ELF-1 (cell line): Measurements from ENCODE around the gene MVB12A.

ENCODE experiments used
- DNase-seq: peaks from one replicate; pipeline ENCODE4 v3.0.0-alpha.2; 2016; ENCODE audit warnings: low read depth, low spot score

Gene MVB12A

DNA sequence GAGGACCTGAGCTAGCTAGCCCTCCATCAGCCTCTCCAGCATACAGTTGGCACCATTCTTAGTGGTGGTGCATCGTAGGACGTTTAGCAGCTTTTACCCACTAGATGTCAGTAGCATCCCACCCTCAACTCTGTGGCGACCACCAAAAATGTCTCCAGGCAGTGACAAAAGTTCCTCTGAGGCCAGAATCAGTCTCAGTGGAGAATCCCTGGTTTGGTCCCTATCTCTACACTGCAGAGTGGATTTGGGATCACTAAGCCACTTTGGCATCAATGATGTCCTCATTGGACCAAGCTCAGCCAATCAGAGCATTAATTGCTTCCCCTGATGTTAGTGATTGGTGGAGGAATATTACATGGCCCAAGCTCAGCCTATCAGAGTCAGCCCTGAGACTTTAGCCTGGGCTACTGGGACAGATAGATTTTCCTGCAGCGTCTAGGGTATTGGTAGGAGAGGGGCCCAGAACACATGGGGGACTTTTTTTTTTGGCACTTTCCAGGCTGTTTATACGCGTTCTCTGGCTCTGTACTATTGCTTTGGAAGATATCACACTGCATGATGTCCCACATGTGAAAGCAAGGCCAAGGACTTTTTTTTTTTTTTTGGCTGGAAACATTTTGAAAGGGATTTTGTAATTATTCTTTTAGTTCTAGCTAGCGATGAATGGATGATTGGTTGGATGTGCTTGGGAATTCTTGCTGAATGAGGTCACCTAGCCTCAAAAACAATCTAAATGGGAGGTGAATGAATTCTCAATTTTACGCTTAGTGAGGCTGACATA lies 21.6 kb downstream of the MVB12A start:
- DNase-seq, result peak; percentile 66

- DNase-seq, result no peak
Measured at GRCh38 chr19:17445526-17446165, 25.8 kb downstream of the MVB12A start.

- no peak for DNase-seq
Measured at GRCh38 chr19:17447704-17448130, 27.9 kb downstream of the MVB12A start.

DNA sequence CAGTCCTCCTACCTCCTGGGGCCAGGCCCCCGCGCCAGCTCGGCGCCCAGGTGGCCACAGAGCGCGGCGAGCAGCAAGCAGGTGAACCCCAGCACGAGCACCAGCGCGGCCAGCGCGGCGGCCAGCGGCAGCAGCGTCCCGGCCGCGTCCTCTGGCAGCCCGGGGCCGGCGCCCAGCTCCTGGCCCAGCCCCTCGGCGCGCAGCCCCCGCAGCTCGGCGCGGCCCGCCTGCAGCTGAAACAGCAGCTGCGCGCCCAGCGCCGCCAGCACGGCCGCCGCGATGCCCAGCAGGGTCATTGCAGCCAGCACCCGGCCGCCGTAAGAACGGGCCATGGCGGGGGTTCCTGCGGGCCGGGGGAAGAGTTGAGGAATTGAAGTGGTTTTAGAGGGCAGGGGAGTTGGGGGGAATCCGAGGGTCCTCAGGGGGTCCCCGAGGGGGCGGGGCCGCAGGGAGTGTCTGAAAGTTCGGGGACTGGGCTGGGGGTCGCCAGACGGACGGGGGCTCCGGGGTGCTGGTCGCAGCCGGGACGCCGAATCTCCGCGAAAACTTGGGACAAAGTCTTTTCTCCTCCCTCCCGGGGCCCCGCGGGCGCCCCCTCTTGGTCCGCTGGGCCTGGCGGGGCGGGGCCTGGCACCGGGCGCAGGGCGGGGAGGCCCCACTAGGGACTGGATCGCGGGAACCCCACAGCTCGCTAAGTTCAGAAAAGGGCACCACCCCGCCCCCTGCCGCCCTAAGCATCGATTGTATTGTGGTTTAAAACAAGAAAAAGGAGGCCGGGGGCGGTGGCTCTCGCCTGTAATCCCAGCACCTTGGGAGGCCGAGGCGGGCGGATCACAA lies 28.5 kb downstream of the MVB12A start, which contains the start of gene TMEM221:
Gene TMEM221 (minus strand): TSS at position 538 of the 837 bp plus-strand sequence. CDS start 206 bp downstream, at position 332.
- DNase-seq, result peak; percentile 38

DNA sequence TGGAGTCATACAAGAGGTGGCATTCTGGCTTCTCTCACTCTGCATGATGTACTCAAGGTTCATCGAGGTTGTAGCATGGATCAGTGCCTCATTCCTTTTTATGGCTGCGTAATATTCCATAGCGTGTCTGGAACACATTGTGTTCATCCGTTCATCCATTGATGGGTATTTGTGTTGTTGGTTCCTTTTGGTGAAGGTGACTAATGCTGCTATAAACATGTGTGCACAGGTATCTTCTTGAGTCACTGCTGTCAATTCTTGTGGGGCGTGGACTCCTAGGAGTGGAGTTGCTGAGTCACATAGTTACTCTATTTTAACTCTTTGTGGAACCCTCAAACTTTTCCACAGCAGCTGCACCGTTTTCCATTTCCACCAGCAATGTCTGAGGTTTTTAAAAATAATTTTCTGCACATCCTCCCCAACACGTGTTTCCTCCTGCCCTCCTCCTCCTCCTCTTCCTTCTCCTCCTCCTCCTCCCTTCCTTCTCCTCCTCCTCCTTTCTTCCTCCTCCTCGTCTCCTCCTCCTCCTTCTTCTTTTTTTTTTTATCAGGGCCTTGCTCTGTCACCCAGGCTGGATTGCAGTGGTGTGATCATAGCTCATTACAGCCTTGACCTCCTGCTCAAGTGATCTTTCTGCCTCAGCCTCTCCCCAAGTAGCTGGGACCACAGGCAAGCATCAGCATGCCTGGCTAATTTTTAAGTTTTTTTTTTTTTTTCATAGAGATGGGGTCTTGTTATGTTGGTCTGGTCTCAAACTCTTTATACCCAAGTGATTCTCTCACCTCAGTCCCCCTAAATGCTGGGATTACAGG lies 30.6 kb downstream of the MVB12A start:
- DNase-seq, result no peak

- DNase-seq, result no peak
Measured at GRCh38 chr19:17451820-17452219, 32.0 kb downstream of the MVB12A start.

DNA sequence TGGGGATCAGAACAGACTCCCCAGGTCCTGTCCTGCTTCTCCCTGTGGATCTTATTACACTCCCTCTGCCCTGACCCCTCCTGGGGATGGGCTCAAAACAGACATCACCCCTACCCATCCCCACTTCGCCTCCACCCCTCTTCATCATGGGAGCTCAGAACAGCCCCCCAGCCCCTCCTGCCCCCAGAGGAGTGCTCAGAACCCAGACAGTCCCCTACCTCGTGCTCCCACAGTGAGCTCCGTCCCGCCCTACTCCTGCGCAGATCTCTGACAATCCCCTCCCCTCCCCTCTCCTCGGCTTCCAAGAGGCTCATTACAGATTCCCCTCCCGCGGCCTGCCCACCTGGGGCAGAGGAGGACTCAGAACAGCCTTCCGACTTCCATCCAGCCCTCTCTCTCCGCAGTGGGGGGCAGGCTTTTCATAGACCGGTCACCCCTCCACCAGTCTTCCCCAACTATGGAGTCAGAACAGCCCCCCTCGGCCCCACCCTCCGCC lies 34.8 kb downstream of the MVB12A start:
- no peak for DNase-seq

GRCh38 chr19:17455308-17456123 lies 35.7 kb downstream of the MVB12A start:
- DNase-seq, result no peak

DNA sequence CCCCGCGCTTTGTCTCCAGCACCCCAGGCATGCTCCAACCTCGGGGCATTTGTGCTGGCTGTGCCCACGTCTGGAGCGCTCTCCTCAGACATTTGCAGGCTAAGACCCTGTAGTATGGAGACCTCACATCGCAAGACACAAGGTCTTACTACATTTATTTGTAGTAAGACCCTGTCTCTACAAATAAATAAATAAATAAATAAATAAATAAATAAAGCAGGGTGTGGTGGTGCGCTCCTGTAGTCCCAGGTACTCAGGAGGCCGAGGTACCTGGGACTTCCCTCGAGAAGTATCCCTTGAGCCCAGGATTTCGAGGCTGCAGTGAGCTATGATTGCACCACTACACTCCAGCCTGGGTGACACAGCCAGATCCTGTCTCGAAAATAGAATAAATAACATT lies 36.3 kb downstream of the MVB12A start:
- no peak for DNase-seq

- no peak for DNase-seq
Measured at GRCh38 chr19:17457616-17458015, 37.8 kb downstream of the MVB12A start.

- no peak for DNase-seq
Measured at GRCh38 chr19:17458970-17459369, 39.1 kb downstream of the MVB12A start.

- DNase-seq, result no peak
Measured at GRCh38 chr19:17460372-17461230, 40.8 kb downstream of the MVB12A start, which contains the start of gene NXNL1. Gene NXNL1 (minus strand): TSS chr19:17460926. CDS start chr19:17460869, 57 bp downstream.

- DNase-seq, result no peak
Measured at GRCh38 chr19:17466487-17466850, 46.6 kb downstream of the MVB12A start.

DNA sequence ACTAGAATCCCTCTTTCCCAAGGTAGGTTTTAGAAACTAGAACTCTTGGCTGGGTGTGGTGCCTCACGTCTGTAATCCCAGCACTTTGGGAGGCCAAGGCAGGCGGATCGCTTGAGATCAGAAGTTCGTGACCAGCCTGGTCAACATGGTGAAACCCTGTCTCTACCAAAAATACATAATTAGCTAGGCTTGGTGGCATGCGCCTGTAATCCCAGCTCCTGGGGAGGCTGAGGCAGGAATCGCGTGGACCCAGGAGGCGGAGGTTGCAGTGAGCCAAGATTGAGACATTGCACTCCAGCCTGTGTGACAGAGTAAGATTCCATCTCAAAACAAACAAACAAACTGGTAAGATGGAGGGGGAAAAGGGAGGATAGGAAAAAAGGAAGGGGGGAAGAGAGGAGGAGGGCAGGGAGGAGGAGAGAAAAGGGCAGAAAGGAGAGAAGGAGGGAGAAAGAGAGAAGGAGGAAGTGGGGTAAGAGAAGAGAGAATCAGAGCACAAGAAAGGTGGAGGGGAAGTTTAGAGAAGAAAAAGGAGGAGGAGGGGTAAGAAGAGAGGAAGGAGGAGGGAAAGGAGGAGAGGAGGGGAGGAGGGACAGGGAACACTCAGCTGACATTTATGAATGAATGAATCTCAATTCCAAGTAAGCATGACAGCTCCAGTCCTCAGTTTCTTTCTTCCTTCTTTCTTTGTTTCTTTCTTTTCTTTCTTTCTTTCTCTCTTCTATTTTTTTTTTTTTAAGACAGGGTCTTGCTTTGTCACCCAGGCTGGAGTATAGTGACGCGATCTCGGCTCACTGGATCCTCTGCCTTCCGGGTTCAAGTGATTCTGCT lies 47.8 kb downstream of the MVB12A start:
- DNase-seq, result no peak

DNA sequence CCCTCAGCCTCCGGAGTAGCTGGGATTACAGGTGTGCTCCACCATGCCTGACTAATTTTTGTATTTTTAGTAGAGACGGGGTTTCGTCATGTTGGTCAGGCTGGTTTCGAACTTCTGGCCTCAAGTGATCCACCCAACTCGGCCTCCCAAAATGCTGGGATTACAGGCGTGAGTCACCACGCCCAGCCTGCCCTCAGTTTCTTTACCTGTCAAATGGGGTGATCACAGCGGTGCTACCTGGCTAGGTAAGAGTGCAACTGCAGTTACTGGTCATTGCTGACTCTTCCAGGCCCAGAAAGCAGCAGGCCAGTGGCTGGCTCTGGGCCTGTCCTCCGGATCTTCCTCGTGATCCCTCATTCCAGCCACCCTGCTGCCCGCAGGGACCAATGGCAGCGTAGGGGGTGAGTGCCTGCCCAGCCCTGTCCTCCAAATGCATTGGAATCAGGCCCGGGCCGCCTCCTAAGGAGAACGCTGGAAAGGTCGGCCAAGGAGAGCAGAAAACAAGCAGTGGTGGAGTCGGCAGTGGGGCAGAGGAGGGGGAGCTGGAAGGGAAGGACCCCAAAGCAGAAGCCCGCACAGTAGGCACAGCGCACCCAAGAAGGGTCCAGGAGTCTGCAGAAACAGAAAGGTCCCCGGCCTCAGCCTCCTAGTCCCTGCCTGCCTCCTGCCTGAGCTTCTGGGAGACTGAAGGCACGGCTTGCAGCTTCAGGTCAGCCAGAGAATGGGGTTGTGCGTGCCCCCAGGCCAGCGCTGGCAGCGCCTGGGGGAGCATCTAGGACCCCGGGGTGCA lies 48.6 kb downstream of the MVB12A start:
- peak; percentile 48 for DNase-seq

- DNase-seq, result no peak
Measured at GRCh38 chr19:17469092-17469480, 49.2 kb downstream of the MVB12A start.

DNA sequence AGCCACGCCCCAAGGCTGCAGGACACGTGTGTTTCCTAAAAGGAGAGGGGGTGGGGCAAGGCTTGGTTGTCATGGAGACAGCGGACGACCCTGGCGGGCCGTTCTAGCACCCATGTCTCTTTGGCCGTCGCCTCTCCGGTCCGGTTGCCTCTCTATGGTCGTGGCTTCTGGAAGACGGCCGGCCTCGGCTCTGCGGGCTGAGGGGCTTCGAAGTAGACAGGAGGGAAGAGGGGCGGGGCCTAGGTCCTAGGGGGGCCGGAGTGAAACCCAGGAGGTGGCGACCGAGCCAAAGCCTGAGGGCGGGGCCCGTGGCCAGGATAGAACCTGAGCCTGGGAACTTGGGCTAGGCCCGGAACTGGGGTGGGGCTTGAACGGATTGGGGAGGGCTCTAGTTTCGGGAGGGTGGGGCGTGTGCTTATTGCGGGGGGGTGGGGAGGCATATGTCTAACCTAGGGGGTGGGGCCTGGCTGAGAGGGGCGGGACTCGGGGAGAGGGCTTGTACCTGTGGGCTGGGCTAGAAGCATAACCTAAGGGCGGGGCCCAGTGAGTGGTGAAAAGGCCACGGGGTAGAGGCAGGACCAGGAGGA lies 49.7 kb downstream of the MVB12A start:
- peak; percentile 99 for DNase-seq
